RWPE2 (cell line): ENCODE data around the gene DNAJB12.
"Not testable (repeated sequence)": the region's sequence is repeated elsewhere in the genome, so short reads cannot be mapped to it uniquely, and the experiment has no call there.

ENCODE experiments used
- ATAC-seq: fragments of 200-7000 bp; cut with Tn5 transposase; 3 replicates; pipeline ENCODE4 v1.9.1; 2021; ENCODE audit warnings: low read depth
- DNase-seq: peaks from one replicate; pipeline ENCODE4 v3.0.0-alpha.2; 2020; ENCODE audit warnings: low spot score
- H3K27ac ChIP-seq: fragments of 450-650 bp; 2 replicates; pipeline ENCODE4 v1.5.1; 2017; ENCODE audit warnings: mild to moderate bottlenecking; ENCODE audit not compliant: poor library complexity, severe bottlenecking
- H3K27me3 ChIP-seq: fragments of 250-450 bp; sonication (Bioruptor Pico); 2 replicates; pipeline ENCODE4 v1.5.1; 2021; ENCODE audit warnings: mild to moderate bottlenecking, moderate library complexity; ENCODE audit not compliant: insufficient read depth, poor library complexity, severe bottlenecking
- H3K36me3 ChIP-seq: fragments of 250-450 bp; sonication (Bioruptor Pico); 2 replicates; pipeline ENCODE4 v1.5.1; 2020; ENCODE audit warnings: low read depth, mild to moderate bottlenecking, moderate library complexity
- H3K4me1 ChIP-seq: fragments of 250-450 bp; sonication (Bioruptor Pico); 2 replicates; pipeline ENCODE4 v1.5.1; 2021; ENCODE audit warnings: mild to moderate bottlenecking, moderate library complexity; ENCODE audit not compliant: insufficient read depth, poor library complexity, severe bottlenecking
- H3K4me3 ChIP-seq: fragments of 250-450 bp; sonication (Bioruptor Pico); 2 replicates; pipeline ENCODE4 v1.5.1; 2021; ENCODE audit warnings: mild to moderate bottlenecking, moderate library complexity; ENCODE audit not compliant: severe bottlenecking
- H3K9me3 ChIP-seq: fragments of 250-450 bp; sonication (Bioruptor Pico); 2 replicates; pipeline ENCODE4 v1.5.1; 2021; ENCODE audit warnings: mild to moderate bottlenecking, moderate library complexity; ENCODE audit not compliant: severe bottlenecking
- CTCF ChIP-seq: fragments of 450-650 bp; IDR thresholded peaks from one replicate; pipeline ENCODE4 v1.5.1; 2017; ENCODE audit warnings: mild to moderate bottlenecking, moderate library complexity; ENCODE audit not compliant: poor library complexity, severe bottlenecking

DNAJB12 gene

DNA sequence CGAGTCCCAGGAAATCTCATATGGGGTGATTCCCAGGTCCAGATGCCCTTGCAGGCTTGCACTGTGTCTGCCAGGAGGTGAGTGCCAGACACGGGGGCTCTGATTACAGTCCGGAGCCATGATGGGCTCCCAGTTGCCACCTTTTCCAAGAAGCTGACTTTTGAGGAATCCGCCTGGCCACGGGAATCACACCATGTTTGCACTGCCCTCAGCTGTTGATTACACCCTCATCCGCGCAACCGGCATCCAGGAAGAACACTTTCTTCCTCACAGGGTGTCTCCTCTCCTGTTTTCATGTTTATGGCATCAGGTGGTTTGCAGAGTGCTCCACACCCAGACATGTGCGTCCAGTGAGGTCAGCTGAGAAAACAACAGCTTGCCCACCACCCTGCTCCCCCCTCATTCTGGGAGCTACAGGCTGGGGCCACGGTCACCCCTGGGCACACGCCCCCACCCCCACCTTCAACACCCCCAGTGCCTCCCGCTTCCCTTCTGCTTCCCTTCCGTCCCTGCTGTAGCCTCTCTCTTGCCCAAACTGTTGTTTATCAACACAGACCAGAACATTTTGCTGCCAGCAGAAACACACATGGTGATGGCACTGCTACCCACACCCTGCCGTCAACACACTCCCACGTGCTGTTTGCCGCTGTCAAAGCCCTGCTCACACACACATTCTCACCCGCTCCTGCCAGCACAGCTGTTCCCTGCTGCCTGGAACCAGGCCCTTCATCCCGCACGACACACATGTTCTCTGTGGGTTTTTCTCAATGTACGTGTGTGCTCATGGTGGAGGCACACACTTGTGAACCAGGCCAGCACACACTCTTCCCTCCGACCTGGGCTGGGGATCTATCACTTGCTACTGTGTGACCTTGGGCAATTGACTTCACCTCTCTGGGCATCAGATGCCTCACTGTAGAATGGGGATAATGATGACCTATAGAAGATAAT, 45.2 kb downstream of the DNAJB12 start:
- Histone ChIP-seq H3K4me1 (peaks cover 28% of the 10 kb centered on the region), H3K4me3 (no peak overlapping the region), H3K9me3 (no peaks in the 10 kb centered on the region), H3K27me3 (no peaks in the 10 kb centered on the region), H3K27ac (peak overlapping the region; percentile 69), H3K36me3 (no peaks in the 10 kb centered on the region)
- ATAC-seq, result no peak
- DNase-seq, result no peak
- no peak for TF ChIP-seq CTCF

- no peak for TF ChIP-seq CTCF
- DNase-seq (no peak), ATAC-seq (peak; percentile 60)
- H3K27ac ChIP-seq, result peak overlapping the region; percentile 69
- H3K36me3 ChIP-seq, result no peaks in the 10 kb centered on the region
- H3K9me3 ChIP-seq, result no peaks in the 10 kb centered on the region
- no peaks in the 10 kb centered on the region for H3K27me3 ChIP-seq
- H3K4me3 ChIP-seq, result no peak overlapping the region
- H3K4me1 ChIP-seq, result peaks cover 26% of the 10 kb centered on the region
Observed at GRCh38 chr10:72308320-72308987, 46.3 kb downstream of the DNAJB12 start.

DNA sequence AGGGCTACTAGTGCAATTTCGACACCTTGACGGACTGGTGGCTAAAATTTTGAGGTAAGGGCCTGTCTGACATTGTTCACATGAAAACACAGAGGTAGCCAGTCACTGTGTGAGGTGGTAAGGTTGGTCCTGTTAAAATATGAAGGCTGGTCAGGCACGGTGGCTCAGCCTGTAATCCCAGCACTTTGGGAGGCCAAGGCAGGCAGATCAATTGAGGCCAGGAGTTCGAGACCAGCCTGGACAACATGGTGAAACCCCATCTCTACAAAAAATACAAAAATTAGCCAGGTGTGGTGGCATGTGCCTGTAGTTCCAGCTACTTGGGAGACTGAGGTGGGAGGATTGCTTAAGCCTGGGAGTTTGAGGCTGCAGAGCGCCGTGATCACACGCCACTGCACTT, 47.0 kb downstream of the DNAJB12 start:
- not testable (repeated sequence) for H3K9me3 ChIP-seq, ATAC-seq, H3K36me3 ChIP-seq, H3K4me3 ChIP-seq, H3K27me3 ChIP-seq, DNase-seq
- Histone ChIP-seq H3K27ac (peak overlapping the region; percentile 69), H3K4me1 (peaks cover 26% of the 10 kb centered on the region)

- Histone ChIP-seq H3K4me3 (no peak overlapping the region), H3K27me3 (no peaks in the 10 kb centered on the region), H3K36me3 (no peaks in the 10 kb centered on the region), H3K4me1 (peaks cover 26% of the 10 kb centered on the region), H3K27ac (peak overlapping the region; percentile 69), H3K9me3 (no peaks in the 10 kb centered on the region)
- ATAC-seq (no peak), DNase-seq (no peak)
- TF ChIP-seq CTCF, result no peak
Observed at GRCh38 chr10:72306215-72306760, 48.4 kb downstream of the DNAJB12 start.

DNA sequence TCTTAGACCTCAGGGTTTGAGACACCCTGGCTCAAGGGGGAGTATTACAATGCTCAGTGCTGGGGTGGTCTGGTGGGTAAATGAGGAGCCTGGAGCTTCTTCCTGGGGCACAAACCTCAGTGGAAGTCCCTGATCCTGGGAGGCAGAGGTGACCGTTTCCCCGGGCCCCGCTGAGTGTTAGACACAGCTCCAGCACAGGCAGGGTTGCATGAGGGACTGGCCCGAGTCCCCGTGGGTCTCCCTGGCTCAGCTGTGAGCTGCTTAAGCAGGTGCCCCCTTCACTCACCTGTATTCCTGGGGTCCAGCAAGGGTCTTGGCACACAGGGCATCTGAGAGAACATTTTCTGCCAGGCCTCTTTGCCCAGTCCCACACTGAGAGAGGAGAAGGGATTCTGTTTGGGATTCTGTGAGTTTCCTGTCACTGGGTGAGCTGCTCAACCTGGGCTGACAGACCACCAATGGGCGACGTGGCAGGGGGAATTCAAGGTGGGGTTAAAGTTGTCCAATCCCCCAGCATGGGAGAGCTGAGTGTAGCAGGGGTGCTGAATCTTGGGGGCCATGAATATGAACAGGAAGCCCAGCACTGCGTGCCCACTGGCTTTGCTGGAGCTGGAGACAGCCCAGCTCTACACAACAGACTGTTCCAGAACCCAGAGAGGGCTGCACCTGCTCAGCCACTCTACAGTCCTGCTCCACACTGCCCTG, 51.1 kb downstream of the DNAJB12 start:
- Histone ChIP-seq H3K27ac (no peak overlapping the region), H3K4me1 (peaks cover 7% of the 10 kb centered on the region)

More for the DNA sequence above, 51.1 kb downstream of the DNAJB12 start:
- no peak overlapping the region for H3K4me3 ChIP-seq
- TF ChIP-seq CTCF, result no peak
- ATAC-seq (0 out of 3 replicates have a peak, but pooled peaks have one; percentile 37), DNase-seq (no peak)
- no peaks in the 10 kb centered on the region for H3K9me3 ChIP-seq
- H3K27me3 ChIP-seq, result no peaks in the 10 kb centered on the region
- no peaks in the 10 kb centered on the region for H3K36me3 ChIP-seq
